Stimulated activated CD8-positive, alpha-beta memory T cell treated with anti-CD3 and anti-CD28 coated beads, Interleukin-4, amount 100 ng/mL, for 1 hour (primary cell): Measurements from ENCODE around the gene KLRK1.
"Not testable (repeated sequence)": the region's sequence is repeated elsewhere in the genome, so short reads cannot be mapped to it uniquely, and the experiment has no call there.

ENCODE experiments used
- DNase-seq, 2 donors: peaks; one replicate each; pipeline ENCODE4 v3.0.0-alpha.2; 2020; ENCODE audit warnings: low read depth in 2 of 2, low spot score in 1 of 2

Gene KLRK1

GRCh38 chr12:10362828-10363657, 26.8 kb downstream of the KLRK1 start:
- DNase-seq: no peak

GRCh38 chr12:10362325-10362724, 27.5 kb downstream of the KLRK1 start:
- DNase-seq: no peak

- DNase-seq: no peak
These were observed 28.2 kb downstream of the KLRK1 start for GRCh38 chr12:10361622-10362021.

- DNase-seq: no peak
These were observed 28.8 kb downstream of the KLRK1 start for GRCh38 chr12:10361084-10361483.

- DNase-seq: no peak
These were observed 30.9 kb downstream of the KLRK1 start for GRCh38 chr12:10358969-10359368.

- DNase-seq: no peak
These were observed 31.7 kb downstream of the KLRK1 start for GRCh38 chr12:10358131-10358530.

GRCh38 chr12:10354502-10354901, 35.3 kb downstream of the KLRK1 start:
- no peak for DNase-seq

- DNase-seq: no peak
These were observed 35.8 kb downstream of the KLRK1 start for GRCh38 chr12:10354071-10354470.

GRCh38 chr12:10351457-10351856, 38.4 kb downstream of the KLRK1 start:
- not testable (repeated sequence) for DNase-seq

- DNase-seq: no peak
These were observed 47.8 kb downstream of the KLRK1 start for GRCh38 chr12:10341892-10342509.

- not testable (repeated sequence) for DNase-seq
These were observed 48.9 kb downstream of the KLRK1 start for GRCh38 chr12:10340946-10341345.

- DNase-seq: no peak
These were observed 50.6 kb downstream of the KLRK1 start for GRCh38 chr12:10339053-10339840.

- not testable (repeated sequence) for DNase-seq
These were observed 51.4 kb downstream of the KLRK1 start for GRCh38 chr12:10338470-10338869.

GRCh38 chr12:10336196-10336595, 53.6 kb downstream of the KLRK1 start:
- DNase-seq: not testable (repeated sequence)

GRCh38 chr12:10331642-10332239, 58.1 kb downstream of the KLRK1 start:
- DNase-seq: no peak

GRCh38 chr12:10328691-10329090, 61.1 kb downstream of the KLRK1 start:
- DNase-seq: not testable (repeated sequence)
